Measurements from ENCODE around the gene EXOC6B.
"Not testable (repeated sequence)": the region's sequence is repeated elsewhere in the genome, so short reads cannot be mapped to it uniquely, and the experiment has no call there.

Gene EXOC6B

DNA sequence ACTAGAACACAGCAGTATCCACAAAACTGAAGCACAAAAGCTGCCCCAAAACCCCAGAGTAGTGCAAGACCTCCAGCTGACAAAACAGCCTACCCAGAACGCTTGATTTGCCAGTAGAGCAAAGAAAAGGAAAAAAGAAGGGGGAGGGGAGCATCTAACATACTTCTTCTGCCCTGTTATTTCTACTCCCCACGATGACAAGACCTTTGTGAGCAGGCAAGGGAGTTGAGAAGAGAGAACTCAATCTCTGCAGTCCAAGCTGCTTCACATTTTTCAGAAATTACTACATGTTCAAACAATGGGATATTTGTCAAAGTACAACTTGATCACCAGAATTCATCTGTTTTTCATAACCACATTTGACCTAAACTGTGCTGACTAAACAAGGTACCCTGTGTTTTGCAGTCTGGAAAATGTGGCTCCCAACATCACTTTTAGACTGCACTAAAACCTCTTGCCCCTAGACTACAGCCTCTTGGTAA is 286.7 kb downstream of the EXOC6B start:
- DNase-seq: no peak

DNA sequence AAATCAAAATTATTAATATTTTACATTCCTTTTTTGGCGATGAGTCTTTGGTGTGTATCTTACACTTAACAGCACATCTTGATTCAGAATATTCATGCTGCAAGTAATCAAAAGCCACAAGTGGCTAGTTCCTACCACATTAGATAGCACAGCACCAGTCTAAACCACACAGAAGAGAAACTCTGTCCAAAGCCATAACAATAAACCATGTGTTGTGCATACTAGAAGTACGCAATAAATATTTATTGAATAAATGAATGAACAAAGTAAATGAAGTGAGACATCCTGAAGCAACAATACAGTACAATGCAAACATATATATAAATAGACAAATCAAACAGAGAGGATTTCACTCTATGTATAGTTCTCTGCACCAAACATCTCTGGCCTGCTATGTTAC is 287.3 kb downstream of the EXOC6B start:
- no peak for DNase-seq

DNA sequence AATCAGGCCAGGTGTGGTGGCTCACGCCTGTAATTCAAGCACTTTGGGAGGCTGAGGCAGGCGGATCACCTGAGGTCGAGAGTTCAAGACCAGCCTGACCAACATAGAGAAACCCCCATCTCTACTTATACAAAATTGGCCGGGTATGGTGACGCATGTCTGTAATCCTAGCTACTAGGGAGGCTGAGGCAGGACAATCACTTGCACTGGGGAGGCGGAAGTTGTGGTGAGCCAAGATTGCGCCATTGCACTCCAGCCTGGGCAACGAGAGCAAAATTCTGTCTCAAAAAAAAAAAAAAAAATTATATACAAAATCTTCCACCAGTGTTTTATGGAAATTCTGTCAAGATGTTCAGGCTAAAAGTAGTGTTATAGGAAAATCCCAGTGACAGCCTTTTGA is 290.2 kb downstream of the EXOC6B start:
- DNase-seq: peak in 3 of 4 experiments; percentile 2 to 32 (median 18)

- DNase-seq: no peak
Measured at GRCh38 chr2:72533765-72534164, 292.1 kb downstream of the EXOC6B start.

- peak in 2 of 4 experiments; percentile 3 to 4 for DNase-seq
Measured at GRCh38 chr2:72527424-72527823, 298.4 kb downstream of the EXOC6B start.

DNA sequence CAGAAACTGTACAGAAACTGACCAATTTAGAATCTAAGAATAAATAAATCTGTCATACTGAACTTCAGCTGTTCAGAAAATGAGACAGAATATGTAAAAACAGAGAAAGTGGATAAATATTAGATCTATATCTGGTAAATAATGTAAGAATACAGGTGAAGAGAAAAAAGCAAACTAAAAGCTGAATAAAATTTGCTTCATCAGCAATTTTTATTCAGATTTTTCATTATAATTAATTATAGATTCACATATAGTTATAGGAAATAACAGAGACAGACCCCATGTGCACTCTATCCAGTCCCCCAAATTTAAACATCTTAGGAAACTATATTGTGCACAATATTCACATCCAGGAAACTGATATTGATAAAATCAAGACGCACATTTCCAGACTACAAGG is 299.2 kb downstream of the EXOC6B start:
- no peak for DNase-seq

- DNase-seq: no peak
Measured at GRCh38 chr2:72524071-72524470, 301.8 kb downstream of the EXOC6B start.

GRCh38 chr2:72515696-72516095 is 310.1 kb downstream of the EXOC6B start:
- no peak for DNase-seq

- DNase-seq: no peak
Measured at GRCh38 chr2:72513011-72513410, 312.8 kb downstream of the EXOC6B start.

- no peak for DNase-seq
Measured at GRCh38 chr2:72512376-72512775, 313.5 kb downstream of the EXOC6B start.

DNA sequence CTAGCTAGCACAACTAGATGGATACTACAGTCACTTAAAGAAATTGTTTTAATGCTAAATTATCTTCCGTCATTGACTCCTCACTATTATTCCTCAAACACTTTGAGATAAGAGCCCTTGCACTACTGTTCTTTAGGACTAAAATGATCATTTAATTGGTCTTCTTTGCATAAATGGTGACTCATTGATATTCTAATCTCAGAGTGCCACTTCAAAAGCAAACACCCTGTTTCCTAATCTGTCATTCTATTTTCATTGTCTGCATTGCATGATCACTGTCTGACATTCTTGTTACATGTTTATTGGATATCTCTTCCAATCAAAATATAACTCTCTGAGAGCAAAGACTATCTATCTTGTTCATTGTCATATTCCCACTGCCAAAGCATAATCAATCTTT is 313.9 kb downstream of the EXOC6B start:
- DNase-seq: no peak

DNA sequence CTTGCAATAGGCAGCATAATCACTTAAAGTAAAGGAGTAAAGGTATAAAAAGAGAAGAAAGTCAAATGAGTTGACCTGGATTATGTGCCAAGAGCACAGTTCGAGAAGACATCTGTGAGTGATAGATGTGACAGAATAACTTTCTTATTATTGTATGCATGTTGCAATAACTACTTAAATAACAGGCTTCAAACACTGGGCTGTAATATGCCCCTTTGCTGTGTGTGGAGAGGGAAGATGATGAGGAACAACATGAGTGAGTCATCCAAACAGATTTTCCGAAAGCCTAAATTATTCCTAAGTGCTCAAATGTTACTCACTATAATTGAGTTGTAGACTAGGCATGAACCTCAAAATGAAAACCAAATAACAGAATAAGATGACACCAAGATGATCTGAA is 328.1 kb downstream of the EXOC6B start:
- DNase-seq: no peak

DNA sequence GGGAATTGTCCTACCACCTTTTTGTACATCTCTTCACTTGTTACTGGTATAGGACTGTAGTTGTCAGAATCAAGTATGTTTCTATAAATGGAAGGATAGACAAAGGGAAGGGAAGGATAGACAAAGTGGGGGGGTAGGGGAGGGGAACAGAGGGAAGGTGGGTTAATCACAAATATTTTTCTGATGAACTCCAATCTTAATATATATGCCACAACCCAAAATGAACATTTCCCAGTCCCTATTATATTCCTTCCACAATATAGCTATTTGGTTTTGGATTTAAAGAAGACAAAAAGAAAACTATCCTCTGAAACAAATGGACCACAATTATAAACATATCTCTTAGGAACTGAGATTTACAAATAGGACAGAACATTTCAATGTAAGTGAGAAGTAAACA is 329.4 kb downstream of the EXOC6B start:
- DNase-seq: no peak

- DNase-seq: no peak
Measured at GRCh38 chr2:72494392-72494791, 331.4 kb downstream of the EXOC6B start.

DNA sequence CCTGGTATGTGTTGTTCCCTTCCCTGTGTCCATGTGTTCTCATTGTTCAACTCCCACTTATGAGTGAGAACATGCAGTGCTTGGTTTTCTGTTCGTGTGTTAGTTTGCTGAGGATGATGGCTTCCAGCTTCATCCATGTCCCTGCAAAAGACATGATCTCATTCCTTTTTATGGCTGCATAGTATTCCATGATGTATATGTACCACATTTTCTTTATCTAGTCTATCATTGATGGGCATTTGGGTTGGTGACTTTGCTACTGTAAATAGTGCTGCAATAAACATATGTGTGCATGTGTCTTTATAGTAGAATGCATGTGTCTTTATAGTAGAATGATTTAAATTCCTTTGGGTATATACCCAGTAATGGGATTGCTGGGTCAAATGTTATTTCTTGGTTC is 341.2 kb downstream of the EXOC6B start:
- DNase-seq: not testable (repeated sequence)

DNA sequence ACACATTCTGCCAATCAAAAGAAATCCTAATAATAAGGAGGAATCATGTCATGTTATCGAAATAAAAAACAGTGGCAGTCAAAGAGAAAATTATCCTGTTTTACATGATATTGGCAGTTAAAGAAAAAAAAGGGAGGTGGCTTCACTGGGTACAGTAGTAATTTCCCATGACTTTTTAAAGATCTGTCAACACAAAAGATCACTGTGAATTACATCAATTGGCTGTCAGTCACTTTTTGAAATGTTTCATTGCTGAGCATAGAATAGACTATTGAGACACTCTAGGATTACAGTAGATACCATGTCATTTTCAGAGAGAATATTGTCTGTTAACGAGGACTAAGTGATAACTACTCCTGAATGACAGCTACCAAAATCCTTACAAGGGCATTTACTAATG is 342.5 kb downstream of the EXOC6B start:
- DNase-seq: no peak

GRCh38 chr2:72475246-72475645 is 350.6 kb downstream of the EXOC6B start:
- DNase-seq: no peak

DNA sequence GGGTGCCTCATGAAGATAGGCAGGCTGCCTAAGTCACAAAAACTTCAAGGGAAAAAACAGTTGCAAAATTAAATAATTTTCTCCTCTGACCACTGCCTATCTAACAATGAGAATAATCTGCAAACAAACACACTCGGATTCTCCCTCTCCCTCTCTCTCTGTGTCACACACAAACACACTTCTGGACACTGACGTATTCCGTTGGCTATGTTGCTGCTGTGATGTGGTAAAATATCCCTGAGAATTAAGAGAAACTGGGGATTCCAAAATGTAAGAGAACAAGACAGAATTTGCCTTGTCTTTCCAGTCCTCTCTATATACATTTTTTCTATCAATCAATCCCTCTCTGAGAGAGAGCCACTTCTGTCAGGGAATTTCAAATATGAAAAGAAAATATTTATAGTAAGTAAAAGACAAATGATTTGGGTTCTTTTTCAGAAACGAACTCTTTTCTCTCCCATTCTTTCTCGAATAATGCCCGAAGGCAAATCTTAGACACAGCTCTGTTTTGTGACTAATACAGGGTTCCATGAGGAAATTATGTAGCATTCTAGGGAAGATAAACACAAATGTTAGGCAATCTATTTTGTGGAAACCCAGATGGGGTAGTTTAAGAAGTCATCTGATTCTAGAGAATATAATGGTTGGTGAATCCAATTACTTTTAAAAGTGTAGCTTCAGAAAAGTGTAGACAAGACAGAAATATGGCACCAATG is 367.9 kb downstream of the EXOC6B start:
- no peak for DNase-seq

GRCh38 chr2:72454189-72454588 is 371.6 kb downstream of the EXOC6B start:
- DNase-seq: no peak

DNA sequence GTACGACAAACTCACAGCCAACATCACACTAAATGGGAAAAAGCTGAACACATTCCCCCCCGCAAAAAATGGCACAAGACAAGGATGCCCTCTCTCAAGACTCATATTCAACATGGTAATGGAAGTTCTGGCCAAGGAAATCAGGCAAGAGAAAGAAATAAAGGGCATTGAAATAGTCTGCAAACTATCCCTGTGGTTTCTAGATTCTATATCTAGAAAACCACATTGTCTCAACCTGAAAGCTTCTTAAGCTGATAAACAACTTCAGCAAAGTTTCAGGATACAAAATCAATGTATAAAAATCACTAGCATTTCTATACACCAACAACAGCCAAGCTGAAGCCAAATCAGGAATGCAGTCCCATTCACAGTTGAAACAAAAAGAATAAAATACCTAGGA is 383.6 kb downstream of the EXOC6B start:
- no peak for DNase-seq

GRCh38 chr2:72439892-72440291 is 385.9 kb downstream of the EXOC6B start:
- DNase-seq: no peak

DNA sequence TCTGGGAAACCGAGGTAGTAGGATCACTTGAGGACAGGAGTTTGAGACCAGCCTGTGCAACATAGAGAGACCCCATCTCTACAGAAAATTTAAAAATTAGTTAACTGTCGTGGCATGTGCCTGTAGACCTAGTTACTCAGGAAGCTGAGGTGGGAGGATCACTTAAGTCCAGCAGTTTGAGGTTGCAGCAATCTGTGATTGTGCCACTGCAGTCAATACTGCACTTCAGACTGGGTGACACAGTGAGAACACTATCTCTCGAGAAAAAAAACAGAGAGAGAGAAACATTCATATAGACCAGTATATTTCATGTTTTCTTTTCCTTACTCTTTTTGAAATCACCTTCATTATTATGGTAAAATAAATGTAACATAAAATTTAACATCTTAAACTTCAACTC is 387.5 kb downstream of the EXOC6B start:
- DNase-seq: no peak

GRCh38 chr2:72431737-72432136 is 394.1 kb downstream of the EXOC6B start:
- no peak for DNase-seq

- DNase-seq: no peak
Measured at GRCh38 chr2:72427022-72427861, 398.6 kb downstream of the EXOC6B start.
